Rectal smooth muscle tissue (tissue), 1 donor: ENCODE measurements around the gene MICAL2.

Experiments
- H3K27ac ChIP-seq: one replicate; pipeline ENCODE4 v1.7.0; 2013; ENCODE audit warnings: low read depth, low read length, inconsistent platforms
- H3K27me3 ChIP-seq: one replicate; pipeline ENCODE4 v1.7.0; 2013; ENCODE audit warnings: low read length; ENCODE audit not compliant: control insufficient read depth, insufficient read depth
- H3K36me3 ChIP-seq: one replicate; pipeline ENCODE4 v1.7.0; 2013; ENCODE audit warnings: low read length; ENCODE audit not compliant: control insufficient read depth, insufficient read depth
- H3K4me1 ChIP-seq: one replicate; pipeline ENCODE4 v1.7.0; 2013; ENCODE audit warnings: low read length; ENCODE audit not compliant: control insufficient read depth, insufficient read depth
- H3K4me3 ChIP-seq: one replicate; pipeline ENCODE4 v1.7.0; 2013; ENCODE audit warnings: low read length
- H3K9ac ChIP-seq: one replicate; pipeline ENCODE4 v1.7.0; 2013; ENCODE audit warnings: low read length

Gene MICAL2

DNA sequence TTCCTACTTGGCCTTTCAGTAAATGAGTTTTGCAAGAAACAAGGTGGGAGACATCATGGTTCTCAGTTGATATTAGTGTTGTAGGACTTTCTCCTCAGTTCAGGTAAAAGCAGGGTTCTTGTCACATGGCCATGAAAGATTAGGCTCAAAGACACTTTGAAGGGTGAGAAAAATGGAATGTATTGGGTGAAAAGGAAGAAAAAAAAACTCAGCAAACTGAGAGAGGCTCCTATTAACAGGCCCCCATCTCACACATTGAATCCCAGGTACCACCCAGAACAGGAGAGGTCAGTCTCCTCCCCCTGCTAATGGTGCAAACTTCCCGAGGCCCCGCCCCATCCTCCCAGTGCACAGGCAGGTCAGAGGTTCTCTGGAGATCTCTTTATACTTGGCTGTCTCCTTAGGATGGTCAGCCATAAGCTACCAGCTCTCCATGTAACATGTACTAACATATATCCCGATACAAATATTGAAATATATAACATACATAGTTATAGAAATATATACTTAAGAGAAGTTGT, 62.2 kb downstream of the MICAL2 start:
- Histone ChIP-seq H3K4me1 (peaks cover 15% of the 10 kb centered on the region), H3K27me3 (no peaks in the 10 kb centered on the region), H3K27ac (no peak overlapping the region), H3K9ac (no peak overlapping the region), H3K36me3 (no peaks in the 10 kb centered on the region), H3K4me3 (no peak overlapping the region)

DNA sequence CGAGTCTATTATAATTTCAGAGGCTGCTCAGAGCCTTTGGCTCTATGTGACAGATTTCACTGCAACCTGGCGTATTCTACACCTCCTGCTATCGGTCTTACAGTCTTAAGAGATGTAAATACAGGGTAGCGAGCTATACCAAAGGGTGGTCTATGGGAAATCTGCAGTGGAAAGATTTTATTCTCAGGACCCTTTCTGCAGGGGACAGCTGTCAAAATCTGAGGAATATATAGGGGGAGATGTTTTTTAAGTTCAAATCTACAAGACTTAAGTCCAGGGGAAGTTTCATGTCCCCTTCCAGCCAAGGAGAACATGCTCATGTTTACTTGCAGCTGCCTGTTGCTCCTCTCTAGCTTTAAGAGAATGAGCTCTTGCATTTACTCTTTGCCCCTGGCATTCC, 62.7 kb downstream of the MICAL2 start:
- H3K27ac ChIP-seq: no peak overlapping the region

DNA sequence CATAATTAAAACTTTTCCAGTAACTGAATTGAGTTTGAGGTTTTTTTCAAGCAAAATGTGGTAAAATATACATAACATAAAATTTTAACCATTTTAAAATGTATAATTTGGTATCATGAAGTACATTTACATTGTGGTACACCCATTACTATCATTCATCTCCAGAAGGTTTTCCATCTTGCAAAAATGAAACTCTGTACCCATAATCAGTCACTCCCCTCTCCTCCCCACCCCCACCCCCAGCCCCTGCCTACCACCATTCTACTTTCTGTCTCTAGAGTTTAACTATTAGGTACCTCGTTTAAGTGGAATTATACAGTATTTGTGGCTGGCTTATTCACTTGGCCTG, 63.7 kb downstream of the MICAL2 start:
- no peaks in the 10 kb centered on the region for H3K36me3 ChIP-seq
- H3K9ac ChIP-seq: no peak overlapping the region
- no peaks in the 10 kb centered on the region for H3K27me3 ChIP-seq
- H3K27ac ChIP-seq: no peak overlapping the region
- no peak overlapping the region for H3K4me3 ChIP-seq
- peaks cover 14% of the 10 kb centered on the region for H3K4me1 ChIP-seq

More for the DNA sequence above, 62.7 kb downstream of the MICAL2 start:
- no peak overlapping the region for H3K9ac ChIP-seq
- peaks cover 14% of the 10 kb centered on the region for H3K4me1 ChIP-seq
- no peaks in the 10 kb centered on the region for H3K36me3 ChIP-seq
- no peaks in the 10 kb centered on the region for H3K27me3 ChIP-seq
- H3K4me3 ChIP-seq: no peak overlapping the region

DNA sequence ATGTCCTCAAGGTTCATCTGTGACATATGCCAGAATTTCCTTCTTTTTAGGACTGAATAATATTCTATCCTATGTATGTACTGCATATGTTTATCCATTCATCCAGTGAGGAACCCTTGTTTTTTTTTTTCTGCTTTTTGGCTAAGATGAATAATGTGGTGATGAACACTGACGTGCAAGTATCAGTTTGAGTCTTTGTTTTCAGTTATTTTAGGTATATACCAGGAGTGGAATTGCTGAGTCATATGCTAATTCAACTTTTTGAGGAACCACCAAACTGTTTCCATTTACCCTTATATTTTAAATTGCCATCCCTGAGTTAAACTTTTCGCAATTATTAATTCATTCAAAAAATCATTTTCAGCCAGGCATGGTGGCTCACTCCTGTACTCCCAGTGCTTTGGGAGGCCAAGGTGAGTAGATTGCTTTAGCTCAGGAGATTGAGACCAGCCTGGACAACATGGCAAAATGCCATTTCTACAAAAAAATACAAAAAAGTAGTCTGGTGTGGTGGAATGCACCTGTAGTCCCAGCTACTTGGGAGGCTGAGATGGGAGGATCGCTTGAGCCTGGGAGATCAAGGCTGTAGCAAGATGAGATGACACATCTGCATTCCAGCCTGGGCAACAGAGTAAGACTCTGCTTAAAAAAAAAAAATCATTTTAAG, 64.2 kb downstream of the MICAL2 start:
- Histone ChIP-seq H3K27ac (no peak overlapping the region), H3K4me3 (no peak overlapping the region)

DNA sequence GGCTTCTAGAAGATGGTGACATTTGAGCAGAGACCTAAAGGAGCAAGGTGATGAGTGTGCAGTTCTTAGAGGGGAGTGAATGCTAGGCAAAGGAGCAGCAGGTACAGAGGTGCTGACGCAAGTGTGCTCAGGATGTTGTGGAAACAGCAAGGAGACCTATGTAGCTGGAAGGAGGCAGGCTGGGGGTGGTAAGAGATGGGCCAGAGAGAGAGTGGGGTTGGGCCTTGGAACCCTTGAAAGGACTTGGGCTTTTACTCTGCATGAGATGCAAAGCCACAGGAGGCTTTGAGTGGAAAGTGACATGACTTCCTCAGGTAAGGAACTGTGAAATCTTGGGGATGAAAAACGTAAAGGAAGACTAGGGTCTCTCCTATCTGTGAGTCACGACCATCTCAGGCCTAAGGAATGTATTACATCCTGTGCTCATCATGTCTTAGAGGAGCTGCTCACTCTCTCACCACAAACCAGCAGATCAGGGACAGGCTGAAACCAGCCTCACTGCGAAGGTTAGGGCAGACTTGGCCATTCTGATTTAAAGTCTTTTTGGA, 65.4 kb downstream of the MICAL2 start:
- H3K27ac ChIP-seq: no peak overlapping the region
- H3K36me3 ChIP-seq: no peaks in the 10 kb centered on the region
- no peaks in the 10 kb centered on the region for H3K27me3 ChIP-seq
- peaks cover 19% of the 10 kb centered on the region for H3K4me1 ChIP-seq
- H3K9ac ChIP-seq: no peak overlapping the region
- no peak overlapping the region for H3K4me3 ChIP-seq

More for the DNA sequence above, 64.2 kb downstream of the MICAL2 start:
- H3K4me1 ChIP-seq: peaks cover 19% of the 10 kb centered on the region
- no peaks in the 10 kb centered on the region for H3K36me3 ChIP-seq
- no peaks in the 10 kb centered on the region for H3K27me3 ChIP-seq
- no peak overlapping the region for H3K9ac ChIP-seq

DNA sequence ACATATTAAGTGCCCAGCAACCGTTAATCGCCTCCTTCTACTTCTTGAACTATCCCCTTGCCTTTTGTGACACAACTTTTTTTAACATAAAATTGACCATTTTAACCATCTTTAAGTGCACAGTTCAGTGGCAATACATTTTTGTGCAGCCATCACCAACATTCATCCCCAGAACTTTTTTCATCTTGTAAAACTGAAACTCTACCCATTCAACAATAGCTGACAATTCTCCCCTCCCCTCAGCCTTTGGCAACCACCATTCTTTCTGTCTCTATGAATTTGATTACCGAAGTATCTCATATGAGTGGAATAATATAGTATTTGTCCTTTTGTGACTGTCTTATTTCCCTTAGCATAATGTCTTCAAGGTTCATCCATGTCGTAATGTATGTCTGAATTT, 66.0 kb downstream of the MICAL2 start:
- Histone ChIP-seq H3K27me3 (no peaks in the 10 kb centered on the region), H3K4me1 (peaks cover 13% of the 10 kb centered on the region), H3K4me3 (no peak overlapping the region), H3K36me3 (no peaks in the 10 kb centered on the region), H3K9ac (no peak overlapping the region), H3K27ac (no peak overlapping the region)

DNA sequence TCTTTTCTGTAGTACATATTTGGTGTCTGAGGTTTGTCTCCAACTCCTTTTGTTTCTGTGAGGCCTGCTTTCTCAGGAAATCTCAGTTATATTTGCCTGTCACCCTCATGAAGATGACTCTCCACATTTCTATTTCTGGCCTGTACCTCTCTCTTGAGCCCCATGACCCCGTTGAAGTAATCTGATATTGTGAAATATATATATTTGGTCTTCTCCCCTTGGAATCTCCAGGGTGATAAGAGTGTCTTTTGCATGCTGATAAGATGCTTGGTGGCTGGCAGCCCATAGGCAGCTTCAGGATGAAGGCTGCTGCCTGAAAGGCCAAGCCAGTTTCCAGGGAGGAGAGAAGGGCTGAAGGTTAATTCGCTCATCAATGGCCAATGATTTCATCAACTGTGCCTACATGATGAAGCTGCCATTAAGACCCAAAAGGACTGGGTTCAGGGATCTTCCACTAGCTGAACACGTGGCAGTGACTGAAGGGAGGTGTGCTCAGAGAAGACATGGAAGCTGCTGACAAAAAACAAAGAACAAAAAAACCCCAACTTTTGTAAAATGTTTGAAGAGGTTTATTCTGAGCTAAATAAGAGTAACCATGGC, 67.4 kb downstream of the MICAL2 start:
- peaks cover 17% of the 10 kb centered on the region for H3K4me1 ChIP-seq
- H3K36me3 ChIP-seq: no peaks in the 10 kb centered on the region
- no peak overlapping the region for H3K27ac ChIP-seq
- H3K27me3 ChIP-seq: no peaks in the 10 kb centered on the region
- no peak overlapping the region for H3K9ac ChIP-seq
- H3K4me3 ChIP-seq: no peak overlapping the region

DNA sequence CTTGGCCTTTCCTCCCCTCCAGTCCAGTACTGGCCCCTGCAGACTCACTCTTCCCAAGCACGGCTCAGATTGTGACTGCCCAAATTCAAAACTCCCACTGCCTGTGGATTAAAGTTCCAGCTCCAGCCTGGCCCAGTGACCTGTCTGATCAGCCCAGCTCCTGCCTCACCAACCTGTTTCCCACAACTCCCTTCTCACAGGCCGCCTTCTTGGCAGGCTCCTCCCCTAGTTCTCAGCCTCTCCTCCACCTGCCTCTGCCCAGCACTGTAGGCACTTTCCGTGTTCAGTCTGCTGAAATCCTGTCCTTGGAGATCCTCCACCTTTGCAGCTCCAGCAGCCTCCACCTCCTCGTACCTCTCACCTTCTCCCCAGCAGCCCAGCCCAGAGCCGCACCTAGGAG, 68.6 kb downstream of the MICAL2 start:
- H3K27me3 ChIP-seq: no peaks in the 10 kb centered on the region
- H3K9ac ChIP-seq: no peak overlapping the region
- H3K36me3 ChIP-seq: no peaks in the 10 kb centered on the region
- H3K4me3 ChIP-seq: no peak overlapping the region
- H3K27ac ChIP-seq: peak overlapping the region; percentile 57
- peaks cover 21% of the 10 kb centered on the region for H3K4me1 ChIP-seq

DNA sequence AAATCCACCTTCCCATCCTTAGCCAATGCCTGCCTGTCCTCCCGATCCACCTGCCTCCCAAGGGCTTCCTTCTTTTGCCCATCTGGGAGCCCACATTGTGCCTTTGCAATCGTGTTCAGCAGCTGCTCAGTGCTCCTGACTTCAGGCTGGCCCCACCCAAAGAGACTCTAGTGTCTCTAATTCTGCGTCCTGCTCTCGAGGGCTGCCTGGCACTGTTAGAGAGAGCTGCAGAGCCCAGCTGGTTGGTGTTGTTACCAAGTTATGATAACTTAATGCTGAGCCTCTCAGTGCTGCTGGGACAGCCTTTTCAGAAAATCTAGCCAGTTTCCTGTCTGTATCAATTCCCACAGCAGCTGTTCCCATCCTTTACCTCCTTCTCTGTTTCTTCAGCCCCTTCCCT, 69.1 kb downstream of the MICAL2 start:
- Histone ChIP-seq H3K9ac (no peak overlapping the region), H3K4me1 (peaks cover 21% of the 10 kb centered on the region), H3K4me3 (no peak overlapping the region), H3K36me3 (no peaks in the 10 kb centered on the region), H3K27ac (peak overlapping the region; percentile 57), H3K27me3 (no peaks in the 10 kb centered on the region)

DNA sequence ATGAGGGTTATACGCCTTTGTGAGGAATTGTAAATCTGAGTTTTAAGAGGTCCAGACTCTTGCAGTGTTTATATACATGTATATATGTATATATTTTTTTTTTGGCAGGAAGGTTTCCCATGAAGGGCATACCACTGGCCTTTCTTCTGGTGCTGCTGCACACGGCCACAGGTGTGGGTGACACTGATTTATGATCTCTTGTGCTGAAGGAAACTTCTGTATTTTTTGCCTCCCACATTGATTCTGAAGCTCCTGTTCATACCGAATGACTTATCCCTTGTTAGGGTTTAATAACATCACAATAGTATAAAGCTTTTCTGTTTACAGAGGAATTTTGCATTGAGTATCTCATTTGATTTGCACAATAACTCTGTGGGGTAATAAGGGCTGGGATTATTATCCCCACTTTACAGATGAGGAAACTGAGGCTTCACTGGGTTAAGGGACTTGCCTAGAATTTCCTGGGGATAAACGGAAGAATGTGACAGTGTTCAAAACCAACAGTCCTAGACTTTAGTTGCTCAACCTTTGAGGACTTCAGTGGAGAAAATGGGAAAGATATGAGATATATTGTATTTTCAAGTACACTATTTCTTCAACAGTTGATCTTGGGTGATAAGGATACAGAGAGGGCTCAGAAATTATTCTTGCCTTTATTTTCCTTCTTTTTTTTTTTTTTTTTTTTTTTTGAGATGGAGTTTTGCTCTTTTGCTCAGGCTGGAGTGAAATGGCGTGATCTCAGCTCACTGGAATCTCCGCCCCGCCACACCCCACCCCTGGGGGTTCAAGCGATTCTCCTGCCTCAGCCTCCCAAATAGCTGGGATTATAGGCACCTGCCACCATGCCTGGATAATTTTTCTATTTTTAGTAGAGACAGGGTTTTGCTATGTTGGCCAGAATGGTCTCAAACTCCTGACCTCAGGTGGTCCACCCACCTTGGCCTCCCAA, 70.1 kb downstream of the MICAL2 start:
- H3K27ac ChIP-seq: peak overlapping the region; percentile 57

DNA sequence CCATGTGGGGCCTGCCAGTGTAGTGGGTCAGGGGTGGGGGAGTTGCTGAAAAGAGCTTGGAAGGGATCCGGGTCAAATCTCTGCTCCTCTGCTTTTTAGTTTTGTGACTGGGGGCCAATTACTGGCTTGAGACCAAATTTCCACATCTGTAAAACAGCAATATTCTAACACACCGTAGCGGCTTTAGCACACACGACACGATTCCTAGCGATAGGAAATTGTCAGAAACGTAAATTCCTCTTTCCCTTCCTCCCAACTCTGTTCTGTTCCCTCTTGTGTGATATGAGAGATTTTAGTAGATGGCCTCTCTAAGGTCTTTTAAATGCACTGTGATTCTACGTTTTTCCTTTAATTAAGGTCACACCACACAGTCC, 71.9 kb downstream of the MICAL2 start:
- no peak overlapping the region for H3K9ac ChIP-seq
- peak overlapping the region; percentile 65 for H3K27ac ChIP-seq
- no peaks in the 10 kb centered on the region for H3K27me3 ChIP-seq
- H3K4me1 ChIP-seq: peaks cover 35% of the 10 kb centered on the region
- H3K36me3 ChIP-seq: no peaks in the 10 kb centered on the region
- H3K4me3 ChIP-seq: no peak overlapping the region

More for the DNA sequence above, 70.1 kb downstream of the MICAL2 start:
- H3K9ac ChIP-seq: no peak overlapping the region
- peaks cover 25% of the 10 kb centered on the region for H3K4me1 ChIP-seq
- H3K27me3 ChIP-seq: no peaks in the 10 kb centered on the region
- no peak overlapping the region for H3K4me3 ChIP-seq
- no peaks in the 10 kb centered on the region for H3K36me3 ChIP-seq
